ENCODE results near the gene CFAP410. TPM values are rescaled to one million over a fixed set of nuclear protein-coding genes. Genes with fewer than 3 reads are reported as not detected.

The CFAP410 gene
- total RNA-seq, 3 donors from 2014 or later (not counting 1 experiment from before 2014, with no cell fraction given): 43.6 to 47.4 (median 46.7) TPM

DNA sequence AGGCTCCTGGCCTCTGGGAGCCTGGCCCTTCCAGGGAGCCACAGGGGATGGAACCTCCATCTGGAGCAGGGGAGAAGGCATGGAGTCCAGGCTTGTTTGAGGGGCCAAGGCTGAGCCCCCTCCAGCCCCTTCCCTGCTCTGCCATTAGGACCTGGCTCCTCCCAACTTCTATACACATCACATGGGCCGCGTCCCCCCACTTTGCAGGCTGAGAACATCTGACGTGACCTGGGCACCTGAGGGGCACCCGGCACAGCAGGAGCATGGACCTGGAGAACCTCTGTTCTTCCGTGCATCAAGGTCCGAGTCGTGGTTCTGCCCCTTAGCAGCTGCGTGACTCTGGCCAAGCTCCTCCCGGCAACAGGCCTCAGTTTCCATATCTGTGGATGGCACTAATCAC is 57.4 kb downstream of the CFAP410 start:
- no peak overlapping the region for H3K4me3 Mint-ChIP-seq
- H3K36me3 Mint-ChIP-seq: no peaks in the 10 kb centered on the region
- no peak for ATAC-seq
- H3K9me3 Mint-ChIP-seq: no peaks in the 10 kb centered on the region
- TF ChIP-seq, protein P1, sequence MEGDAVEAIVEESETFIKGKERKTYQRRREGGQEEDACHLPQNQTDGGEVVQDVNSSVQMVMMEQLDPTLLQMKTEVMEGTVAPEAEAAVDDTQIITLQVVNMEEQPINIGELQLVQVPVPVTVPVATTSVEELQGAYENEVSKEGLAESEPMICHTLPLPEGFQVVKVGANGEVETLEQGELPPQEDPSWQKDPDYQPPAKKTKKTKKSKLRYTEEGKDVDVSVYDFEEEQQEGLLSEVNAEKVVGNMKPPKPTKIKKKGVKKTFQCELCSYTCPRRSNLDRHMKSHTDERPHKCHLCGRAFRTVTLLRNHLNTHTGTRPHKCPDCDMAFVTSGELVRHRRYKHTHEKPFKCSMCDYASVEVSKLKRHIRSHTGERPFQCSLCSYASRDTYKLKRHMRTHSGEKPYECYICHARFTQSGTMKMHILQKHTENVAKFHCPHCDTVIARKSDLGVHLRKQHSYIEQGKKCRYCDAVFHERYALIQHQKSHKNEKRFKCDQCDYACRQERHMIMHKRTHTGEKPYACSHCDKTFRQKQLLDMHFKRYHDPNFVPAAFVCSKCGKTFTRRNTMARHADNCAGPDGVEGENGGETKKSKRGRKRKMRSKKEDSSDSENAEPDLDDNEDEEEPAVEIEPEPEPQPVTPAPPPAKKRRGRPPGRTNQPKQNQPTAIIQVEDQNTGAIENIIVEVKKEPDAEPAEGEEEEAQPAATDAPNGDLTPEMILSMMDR (IDR thresholded peaks at IDR 0.05): no peak
- Histone ChIP-seq H3K9me3 (ENCODE audit: control insufficient read depth, insufficient read depth, low read length) (no peaks in the 10 kb centered on the region), H3K27me3 (ENCODE audit: control insufficient read depth, insufficient read depth, low read length) (no peaks in the 10 kb centered on the region), H3K4me1 (ENCODE audit: control insufficient read depth, insufficient read depth, low read length) (no peaks in the 10 kb centered on the region), H3K27ac (ENCODE audit: low read length) (no peak overlapping the region), H3K36me3 (ENCODE audit: control insufficient read depth, insufficient read depth, low read length) (no peaks in the 10 kb centered on the region), H3K4me3 (ENCODE audit: low read length) (no peak overlapping the region)
- no peaks in the 10 kb centered on the region for H3K27me3 Mint-ChIP-seq (ENCODE audit: low read depth in 2 of 2)
- no peak overlapping the region for H3K27ac Mint-ChIP-seq
- intact Hi-C loops (cut with micrococcal nuclease): no loop called here
- H3K4me1 Mint-ChIP-seq: no peaks in the 10 kb centered on the region
- 91% methylated on average over 9 of the region's 9 CpGs for WGBS (ENCODE audit: insufficient coverage)
- DNase-seq: no peak

DNA sequence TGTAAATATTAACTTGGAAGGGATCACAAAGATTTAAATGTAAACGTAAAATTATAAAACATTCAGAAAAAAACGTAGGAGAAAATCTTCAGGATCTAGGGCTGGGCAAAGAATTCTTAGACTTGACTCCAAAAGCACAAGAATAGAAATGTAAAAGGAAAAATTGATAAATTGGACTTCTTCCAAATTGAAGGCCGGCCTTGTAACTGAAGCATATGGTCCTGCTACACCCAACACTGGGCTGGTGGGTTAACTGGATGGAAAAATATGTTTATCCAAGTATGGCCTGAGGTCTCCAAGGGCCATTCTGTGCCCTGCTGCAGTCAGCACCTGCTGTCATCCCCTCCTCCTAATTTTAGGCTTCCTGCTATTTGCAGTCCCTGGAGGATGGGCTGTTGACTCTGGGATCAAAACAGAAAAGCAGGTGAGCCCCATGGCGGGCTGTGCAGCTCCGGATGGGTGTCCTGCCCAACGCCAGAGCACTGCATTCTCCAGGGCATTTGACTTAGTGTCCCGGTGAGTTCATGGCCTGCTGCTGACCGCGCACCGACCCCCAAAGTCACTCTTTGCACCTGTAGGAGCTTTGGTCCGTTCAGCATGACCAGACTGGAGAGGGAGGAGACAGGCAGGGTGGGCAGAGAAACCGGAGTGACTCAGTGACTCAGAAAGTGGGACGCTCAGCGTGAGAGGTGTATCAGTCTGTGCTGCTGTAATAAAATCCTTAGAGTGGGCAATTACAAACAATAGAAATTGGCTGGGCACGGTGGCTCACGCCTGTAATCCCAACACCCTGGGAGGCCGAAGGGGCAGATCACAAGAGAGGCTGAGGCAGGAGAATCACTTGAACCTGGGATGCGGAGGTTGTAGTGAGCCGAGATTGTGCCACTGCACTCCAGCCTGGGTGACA is 59.6 kb downstream of the CFAP410 start:
- ATAC-seq: no peak
- Mint-ChIP-seq H3K36me3 (no peaks in the 10 kb centered on the region), H3K27me3 (ENCODE audit: low read depth in 2 of 2) (peaks cover 0 to 1% of the 10 kb centered on the region in 2 donors), H3K4me1 (no peaks in the 10 kb centered on the region), H3K9me3 (no peaks in the 10 kb centered on the region), H3K27ac (no peak overlapping the region), H3K4me3 (no peak overlapping the region)
- Histone ChIP-seq H3K9me3 (ENCODE audit: control insufficient read depth, insufficient read depth, low read length) (no peaks in the 10 kb centered on the region), H3K4me1 (ENCODE audit: control insufficient read depth, insufficient read depth, low read length) (no peaks in the 10 kb centered on the region), H3K4me3 (ENCODE audit: low read length) (no peak overlapping the region), H3K36me3 (ENCODE audit: control insufficient read depth, insufficient read depth, low read length) (no peaks in the 10 kb centered on the region), H3K27me3 (ENCODE audit: control insufficient read depth, insufficient read depth, low read length) (no peaks in the 10 kb centered on the region), H3K27ac (ENCODE audit: low read length) (no peak overlapping the region)
- TF ChIP-seq, protein P1 (IDR thresholded peaks at IDR 0.05): no peak
- DNase-seq: no peak
- 76% methylated on average over 19 of the region's 19 CpGs for WGBS (ENCODE audit: insufficient coverage)
- intact Hi-C loops (cut with micrococcal nuclease): no loop called here

Other genes starting within 250 kb of the CFAP410 start
- 10 to 100 TPM; 28.5 to 32.7 (median 32.7) TPM for gene PWP2, start 232.0 kb downstream of the CFAP410 start, total RNA-seq
- gene GATD3, start 205.7 kb downstream of the CFAP410 start, total RNA-seq: 10 to 100 TPM; 24.8 to 37.1 (median 27.8) TPM
- gene ICOSLG, start 98.4 kb downstream of the CFAP410 start, total RNA-seq: 1 to 10 TPM; 1.7 to 4.5 (median 2.9) TPM
- not detected for gene DNMT3L, start 77.5 kb downstream of the CFAP410 start, total RNA-seq
- gene AIRE, start 53.5 kb downstream of the CFAP410 start, total RNA-seq: not detected
- 10 to 100 TPM; 89.7 to 91.3 (median 89.9) TPM for gene PFKL, start 39.3 kb downstream of the CFAP410 start, total RNA-seq
- 10 to 100 TPM; 21.7 to 70.5 (median 25.2) TPM for gene TRPM2, start 14.2 kb upstream of the CFAP410 start, total RNA-seq
- gene LRRC3, start 116.1 kb upstream of the CFAP410 start, total RNA-seq: under 1 TPM; 0.36 to 0.50 (median 0.38) TPM
- gene KRTAP10-1, start 200.8 kb upstream of the CFAP410 start, total RNA-seq: not detected
- not detected for gene KRTAP10-2, start 212.1 kb upstream of the CFAP410 start, total RNA-seq
- gene KRTAP10-3, start 219.4 kb upstream of the CFAP410 start, total RNA-seq: not detected
- gene KRTAP10-4, start 234.3 kb upstream of the CFAP410 start, total RNA-seq: not detected
- gene KRTAP10-5, start 241.2 kb upstream of the CFAP410 start, total RNA-seq: not detected